Measurements from ENCODE around the gene PDCL2. TPM values are rescaled to one million over a fixed set of nuclear protein-coding genes. Genes with fewer than 3 reads are reported as not detected.
"Not testable (repeated sequence)": the region's sequence is repeated elsewhere in the genome, so short reads cannot be mapped to it uniquely, and the experiment has no call there.

Gene PDCL2
- total RNA-seq, 1 experiment from 2014 or later = not detected

DNA sequence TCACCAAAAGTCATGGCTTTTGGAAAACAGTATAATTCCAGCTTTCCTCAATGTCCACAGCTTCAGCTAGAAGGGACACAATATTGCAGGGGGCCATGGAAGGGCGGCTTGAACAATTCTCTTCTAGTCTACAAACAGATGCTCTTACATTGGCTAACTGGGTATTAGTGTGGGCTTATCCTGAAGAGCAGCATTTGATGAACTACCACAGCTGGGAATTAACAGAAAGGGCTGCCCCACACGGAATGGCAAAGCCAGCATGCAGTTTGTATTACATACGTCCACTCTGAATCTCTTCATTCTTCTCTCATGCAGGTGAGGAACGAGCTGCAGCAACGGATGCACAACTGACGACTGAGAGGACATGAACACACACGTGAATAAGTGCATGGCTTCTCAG is 13.0 kb upstream of the PDCL2 start:
- in situ Hi-C loops (cut with HindIII; ENCODE audit: low pct_unique_long_range_greater_than_20kb, low sequenced_read_pairs) = no loop called here
- DNase-seq (ENCODE audit: low read depth) = no peak

DNA sequence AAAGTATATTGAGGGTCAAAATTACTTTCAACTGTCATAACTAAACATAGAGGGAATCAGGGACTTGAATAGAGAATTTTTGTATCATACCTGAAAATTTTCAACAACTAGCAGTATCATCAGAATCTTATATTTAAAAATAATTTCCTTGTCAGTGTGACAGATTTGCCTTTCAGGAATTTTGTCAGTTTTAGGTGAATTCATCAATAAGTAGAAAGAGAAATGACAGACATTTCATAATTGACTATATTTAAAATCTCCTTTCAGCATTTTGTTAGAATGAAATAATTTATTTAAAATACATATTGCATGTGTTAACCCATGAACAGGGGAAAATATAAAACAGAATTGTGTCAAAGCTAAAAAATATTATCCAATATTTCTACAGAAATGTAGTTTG is 8.6 kb upstream of the PDCL2 start:
- DNase-seq (ENCODE audit: low read depth) = no peak
- in situ Hi-C loops (cut with HindIII; ENCODE audit: low pct_unique_long_range_greater_than_20kb, low sequenced_read_pairs) = no loop called here

DNA sequence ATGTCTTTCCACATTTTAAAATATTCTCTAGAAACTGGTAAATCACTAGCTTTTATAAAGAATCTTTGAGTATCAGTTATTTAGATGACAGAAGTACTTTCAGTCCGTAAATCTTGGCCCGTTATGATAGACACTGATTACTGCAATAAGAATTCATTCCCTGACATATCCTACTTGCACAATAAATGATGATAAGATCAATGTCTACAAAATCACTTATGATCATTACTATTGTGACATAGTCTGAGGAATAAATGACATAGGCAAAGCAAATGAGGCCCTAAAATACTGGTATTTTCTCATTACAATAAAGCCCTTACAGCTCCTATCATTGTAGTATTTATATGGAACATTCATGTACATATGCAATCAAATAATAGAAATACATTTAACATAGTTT is 6.6 kb upstream of the PDCL2 start:
- in situ Hi-C loops (cut with HindIII; ENCODE audit: low pct_unique_long_range_greater_than_20kb, low sequenced_read_pairs) = no loop called here
- DNase-seq (ENCODE audit: low read depth) = no peak

DNA sequence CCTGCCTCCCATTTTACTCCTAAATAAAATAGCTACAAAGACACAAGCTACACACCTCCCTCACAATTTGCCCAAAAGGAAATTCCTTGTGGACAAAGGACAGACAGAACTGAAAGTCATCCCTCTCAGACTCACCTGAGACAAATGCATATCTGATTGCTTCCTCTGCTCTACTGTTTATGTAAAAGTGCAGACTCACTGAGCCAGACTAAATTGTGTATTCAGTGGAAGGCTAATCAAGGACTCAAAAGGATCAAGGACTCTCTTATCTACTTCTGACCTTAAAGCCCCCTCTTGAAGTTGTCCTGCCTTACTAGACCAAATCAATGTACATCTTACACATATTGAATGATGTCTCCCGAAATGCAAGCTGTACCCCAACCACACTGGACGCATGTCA is 3.9 kb downstream of the PDCL2 start:
- DNase-seq (ENCODE audit: low read depth) = no peak
- in situ Hi-C loops (cut with HindIII; ENCODE audit: low pct_unique_long_range_greater_than_20kb, low sequenced_read_pairs) = no loop called here

DNA sequence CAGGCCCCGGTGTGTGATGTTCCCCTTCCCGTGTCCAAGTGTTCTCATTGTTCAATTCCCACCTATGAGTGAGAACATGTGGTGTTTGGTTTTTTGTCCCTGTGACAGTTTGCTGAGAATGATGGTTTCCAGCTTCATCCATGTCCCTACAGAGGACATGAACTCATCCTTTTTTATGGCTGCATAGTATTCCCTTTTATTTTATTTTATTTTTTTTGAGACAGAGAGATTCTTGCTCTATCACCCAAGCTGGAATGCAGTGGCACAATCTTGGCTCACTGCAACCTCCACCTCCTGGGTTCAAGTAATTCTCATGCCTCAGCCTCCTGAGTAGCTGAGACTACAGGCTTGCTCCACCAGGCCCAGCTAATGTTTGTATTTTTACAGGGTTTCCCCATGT is 9.3 kb downstream of the PDCL2 start:
- DNase-seq (ENCODE audit: low read depth); in situ Hi-C loops (cut with HindIII; ENCODE audit: low pct_unique_long_range_greater_than_20kb, low sequenced_read_pairs): not testable (repeated sequence)

DNA sequence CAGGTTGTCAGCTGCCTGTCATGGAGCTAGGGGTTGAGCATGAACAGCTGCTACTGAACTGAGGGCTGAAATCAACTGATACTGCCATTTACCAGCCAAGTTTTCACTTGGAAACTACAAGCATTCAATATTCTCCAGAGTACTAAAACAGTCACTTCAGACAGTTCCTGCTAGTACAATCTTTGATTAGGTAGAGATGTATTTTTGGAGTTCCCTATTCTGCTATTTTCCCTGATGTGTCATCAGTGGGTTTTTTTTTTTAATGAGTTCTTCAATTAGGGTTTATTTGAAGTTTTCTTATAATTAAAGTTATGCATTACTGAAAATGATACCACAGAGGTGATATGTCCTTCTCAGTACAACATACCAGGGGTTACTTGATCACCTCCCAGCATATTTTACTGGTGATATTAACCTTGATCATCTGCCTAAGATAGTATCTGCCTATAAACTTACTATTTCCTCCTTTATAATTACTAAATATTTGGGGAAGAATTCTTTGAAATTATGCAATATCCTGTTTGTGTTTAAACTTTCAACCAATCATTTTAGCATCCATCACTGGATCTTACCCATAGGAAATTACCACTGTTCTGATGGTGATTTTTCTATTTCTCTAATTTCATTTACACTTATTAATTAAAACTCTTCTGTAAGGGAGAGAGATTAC is 13.6 kb downstream of the PDCL2 start:
- in situ Hi-C loops (cut with HindIII; ENCODE audit: low pct_unique_long_range_greater_than_20kb, low sequenced_read_pairs) = no loop called here
- DNase-seq (ENCODE audit: low read depth) = no peak

DNA sequence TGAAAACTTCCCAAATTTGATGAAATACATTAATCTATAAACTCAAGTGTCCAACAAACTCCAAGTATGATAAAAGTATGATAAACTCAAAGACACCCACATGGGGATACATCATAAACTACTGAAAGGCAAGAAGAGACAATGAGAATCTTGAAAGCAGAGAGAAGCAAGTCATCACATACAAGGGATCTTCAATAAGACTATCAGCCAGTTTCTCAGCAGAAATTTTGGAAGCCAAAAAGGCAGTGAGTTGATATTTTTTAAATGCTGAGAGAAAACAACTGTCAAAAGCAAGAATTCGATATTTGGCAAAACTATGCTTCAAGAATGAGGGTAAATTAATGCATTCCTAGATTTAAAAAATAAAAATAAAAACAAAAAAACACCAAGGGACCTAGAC is 16.5 kb downstream of the PDCL2 start:
- no peak for DNase-seq (ENCODE audit: low read depth)
- in situ Hi-C loops (cut with HindIII; ENCODE audit: low pct_unique_long_range_greater_than_20kb, low sequenced_read_pairs) = no loop called here

DNA sequence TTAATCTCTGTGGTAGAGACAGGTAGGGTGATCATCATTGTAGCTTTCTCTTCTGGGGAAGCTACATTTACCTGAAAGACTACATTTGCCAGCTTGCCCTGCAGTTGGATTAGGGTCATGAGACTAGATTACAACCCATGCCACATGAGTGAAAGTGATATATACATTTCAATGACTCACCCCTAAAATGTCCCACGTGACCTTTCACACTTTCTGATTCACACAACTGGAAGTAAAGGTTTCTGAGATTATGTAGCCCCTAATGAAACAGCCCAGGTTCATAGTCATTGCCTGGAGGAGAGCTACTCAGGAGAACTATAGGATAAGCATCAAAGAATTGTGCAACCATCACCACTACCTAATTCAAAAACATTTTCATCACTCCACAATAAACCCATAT is 17.8 kb downstream of the PDCL2 start:
- in situ Hi-C loops (cut with HindIII; ENCODE audit: low pct_unique_long_range_greater_than_20kb, low sequenced_read_pairs) = no loop called here
- no peak for DNase-seq (ENCODE audit: low read depth)

DNA sequence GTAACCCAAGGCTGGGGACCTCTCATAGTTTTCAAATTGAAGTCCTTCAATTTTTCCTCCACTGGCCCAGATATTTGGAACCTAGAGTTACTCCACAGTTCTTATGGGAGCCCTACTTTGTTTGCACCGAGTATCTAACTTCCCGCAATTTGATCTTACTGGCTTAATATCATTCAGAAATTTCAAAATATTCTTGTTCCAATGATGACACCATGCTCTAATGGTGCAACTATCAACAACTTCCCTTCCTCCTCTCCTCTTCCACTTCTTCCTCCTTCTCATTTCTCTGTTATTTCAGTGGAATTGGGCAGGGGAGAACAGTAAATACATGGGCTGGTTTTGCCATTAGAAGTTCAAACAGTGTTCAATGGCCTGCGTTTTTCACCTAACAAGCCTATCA is 20.2 kb downstream of the PDCL2 start:
- in situ Hi-C loops (cut with HindIII; ENCODE audit: low pct_unique_long_range_greater_than_20kb, low sequenced_read_pairs) = no loop called here
- no peak for DNase-seq (ENCODE audit: low read depth)

DNA sequence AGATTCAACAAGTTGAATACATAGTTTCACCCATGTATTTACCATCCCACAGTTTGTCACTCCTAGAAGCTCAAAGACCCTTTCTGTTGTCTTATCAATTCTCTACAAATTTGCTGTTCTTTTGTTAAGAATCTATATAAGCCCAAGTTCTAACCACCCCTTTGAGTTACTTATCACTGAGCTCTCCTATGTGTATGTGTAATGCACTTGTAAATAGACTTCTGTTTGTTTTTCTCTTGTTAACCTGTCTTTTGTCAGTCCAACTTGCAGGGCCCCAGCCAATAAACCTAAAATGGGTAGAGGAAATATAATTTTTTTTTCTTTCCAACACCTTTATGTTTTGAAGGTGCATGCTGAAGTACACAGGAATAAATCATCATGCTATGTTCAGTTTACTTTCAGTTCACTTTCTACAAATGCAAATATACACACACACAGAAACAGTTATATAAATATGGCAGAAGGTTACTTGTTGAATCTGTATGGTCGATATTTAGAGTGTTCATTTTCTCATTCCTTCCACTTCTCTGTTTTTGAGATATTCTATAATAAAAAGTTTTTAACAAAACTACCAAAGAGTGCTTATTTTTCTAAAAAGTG is 23.0 kb downstream of the PDCL2 start:
- in situ Hi-C loops (cut with HindIII; ENCODE audit: low pct_unique_long_range_greater_than_20kb, low sequenced_read_pairs) = no loop called here
- DNase-seq (ENCODE audit: low read depth) = no peak

DNA sequence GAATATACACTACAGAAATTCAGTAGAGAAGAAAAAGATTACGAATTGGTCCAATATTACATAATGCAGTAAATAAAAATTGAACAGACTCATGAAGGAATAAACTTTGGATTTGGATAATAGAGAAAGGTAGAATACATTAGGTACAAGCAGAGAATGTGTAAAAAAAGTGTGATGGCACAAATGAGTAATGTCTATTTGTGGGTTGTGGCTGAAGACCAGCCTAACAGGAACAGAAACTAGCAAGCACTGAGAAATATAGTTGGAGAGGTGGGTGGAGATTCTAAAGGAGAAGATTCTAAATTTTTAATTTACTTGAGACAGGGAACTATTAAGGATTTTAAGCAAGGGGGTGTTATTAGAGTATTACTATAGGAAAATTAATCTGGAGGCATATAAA is 30.2 kb downstream of the PDCL2 start:
- no peak for DNase-seq (ENCODE audit: low read depth)
- in situ Hi-C loops (cut with HindIII; ENCODE audit: low pct_unique_long_range_greater_than_20kb, low sequenced_read_pairs) = no loop called here

DNA sequence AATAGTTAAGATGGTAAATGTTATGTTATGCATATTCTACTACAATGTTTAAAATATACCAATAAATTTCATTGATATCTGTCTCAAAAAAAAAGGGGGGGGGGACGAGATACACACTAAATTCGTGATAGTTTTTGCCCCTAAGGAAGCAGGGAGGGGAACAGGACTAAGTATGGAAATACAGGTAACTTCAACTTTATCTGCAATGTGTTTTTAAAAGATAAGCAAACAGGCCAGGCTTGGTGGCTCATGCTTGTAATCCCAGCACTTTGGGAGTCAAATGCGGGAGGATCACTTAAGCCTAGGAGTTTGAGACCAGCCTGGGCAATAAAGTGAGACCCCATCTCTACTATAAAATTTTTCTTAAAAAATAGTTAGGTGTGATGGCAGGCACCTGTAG is 31.9 kb downstream of the PDCL2 start:
- in situ Hi-C loops (cut with HindIII; ENCODE audit: low pct_unique_long_range_greater_than_20kb, low sequenced_read_pairs) = no loop called here
- no peak for DNase-seq (ENCODE audit: low read depth)

DNA sequence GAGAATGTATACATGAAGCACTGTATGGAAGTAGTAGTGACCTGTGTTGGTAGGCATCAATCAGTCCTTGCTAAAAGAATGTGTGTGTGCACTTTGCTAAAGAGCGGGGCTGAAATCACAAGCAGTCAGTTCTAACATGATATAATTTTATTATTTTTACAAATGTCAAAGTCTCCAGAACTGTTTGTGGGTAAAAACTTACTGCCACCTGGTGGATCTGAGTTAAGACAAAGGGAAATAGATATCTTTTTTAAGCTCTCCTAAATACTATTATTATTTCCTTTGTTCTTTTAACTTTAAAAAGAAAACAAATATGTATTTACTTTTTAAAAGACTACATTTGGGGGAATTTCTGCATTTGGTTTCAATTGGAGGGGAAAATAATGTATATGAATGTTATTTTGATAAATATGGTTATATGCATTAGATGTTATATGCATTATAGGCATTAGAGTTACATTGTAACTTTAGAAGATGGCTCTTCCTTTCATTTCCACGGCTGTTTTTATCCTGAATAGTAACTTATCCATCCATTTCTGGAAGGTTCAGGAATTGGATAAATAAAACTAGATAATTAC is 37.5 kb downstream of the PDCL2 start:
- in situ Hi-C loops (cut with HindIII; ENCODE audit: low pct_unique_long_range_greater_than_20kb, low sequenced_read_pairs) = no loop called here
- peak; percentile 29 for DNase-seq (ENCODE audit: low read depth)

DNA sequence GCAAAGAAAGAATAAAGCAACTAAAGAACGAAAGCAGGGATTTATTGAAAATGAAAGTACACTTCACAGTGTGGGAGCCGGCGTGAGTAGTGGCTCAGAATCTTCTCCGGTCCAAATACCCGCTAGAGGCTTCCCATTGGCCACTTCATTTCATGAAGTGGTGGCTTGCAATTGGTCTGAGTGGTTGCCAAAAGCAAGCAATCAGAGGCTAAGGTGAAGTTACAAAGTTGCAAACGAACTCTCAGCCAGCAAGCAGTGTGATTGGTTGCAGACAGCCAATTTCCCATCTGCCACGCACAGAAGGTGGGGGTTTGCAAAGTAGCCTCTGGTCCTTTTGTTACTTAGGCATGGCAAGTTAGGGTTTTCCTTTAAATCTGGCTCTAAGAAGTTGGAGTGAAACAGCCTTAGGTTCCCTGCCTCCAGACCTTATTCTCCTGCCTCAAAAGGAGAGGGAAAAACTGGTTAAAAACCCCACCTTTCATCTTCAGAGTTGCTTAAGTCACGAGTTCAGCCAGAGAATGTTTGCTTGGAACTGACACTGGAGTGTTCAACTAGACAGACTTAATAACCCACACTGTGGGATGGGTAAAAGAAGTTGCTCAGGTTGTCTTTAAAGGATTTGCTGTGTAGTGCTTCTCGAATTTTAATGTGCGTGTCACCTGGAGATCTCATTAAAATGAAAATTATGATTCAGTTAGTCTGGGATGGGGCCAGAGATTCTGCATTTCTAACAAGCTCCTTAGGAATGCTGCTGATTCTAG is 38.4 kb downstream of the PDCL2 start:
- in situ Hi-C loops (cut with HindIII; ENCODE audit: low pct_unique_long_range_greater_than_20kb, low sequenced_read_pairs) = no loop called here
- peak; percentile 83 for DNase-seq (ENCODE audit: low read depth)

DNA sequence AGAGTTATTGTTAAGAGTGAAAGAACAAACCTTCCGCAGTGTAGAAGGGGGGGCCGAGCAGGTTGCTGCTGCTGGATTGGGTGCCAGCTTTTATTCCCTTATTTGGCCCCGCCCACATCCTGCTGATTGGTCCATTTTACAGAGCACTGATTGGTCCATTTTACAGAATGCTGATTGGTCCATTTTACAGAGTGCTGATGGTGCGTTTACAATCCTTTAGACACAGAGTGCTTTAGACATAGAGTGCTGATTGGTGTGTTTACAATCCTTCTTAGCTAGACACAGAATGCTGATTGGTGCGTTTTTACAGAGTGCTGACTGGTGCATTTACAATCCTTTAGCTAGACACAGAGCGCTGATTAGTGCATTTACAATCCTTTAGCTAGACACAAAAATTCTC is 40.1 kb downstream of the PDCL2 start:
- in situ Hi-C loops (cut with HindIII; ENCODE audit: low pct_unique_long_range_greater_than_20kb, low sequenced_read_pairs) = not testable (repeated sequence)

DNA sequence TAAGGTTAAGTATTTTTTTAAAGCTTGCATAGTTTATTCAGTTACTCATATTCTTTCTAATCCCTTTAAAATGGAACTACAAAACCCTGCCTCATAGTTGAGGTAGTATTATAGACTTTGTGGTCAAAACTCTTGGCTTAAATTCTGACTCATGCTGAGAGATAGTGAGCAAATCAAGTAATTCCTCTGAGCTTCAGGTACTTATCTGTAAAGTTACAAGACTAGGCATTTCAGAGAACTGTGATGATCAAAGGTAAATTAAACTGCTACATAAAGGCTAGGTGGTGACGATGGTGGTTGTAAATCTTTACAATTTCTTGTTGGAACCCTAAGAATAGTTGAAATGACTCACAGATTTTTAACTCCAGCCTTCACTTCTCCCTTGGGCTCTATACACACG is 42.2 kb downstream of the PDCL2 start:
- in situ Hi-C loops (cut with HindIII; ENCODE audit: low pct_unique_long_range_greater_than_20kb, low sequenced_read_pairs) = no loop called here
- DNase-seq (ENCODE audit: low read depth) = peak; percentile 50

More for the DNA sequence above, 40.1 kb downstream of the PDCL2 start:
- DNase-seq (ENCODE audit: low read depth) = peak; percentile 18

DNA sequence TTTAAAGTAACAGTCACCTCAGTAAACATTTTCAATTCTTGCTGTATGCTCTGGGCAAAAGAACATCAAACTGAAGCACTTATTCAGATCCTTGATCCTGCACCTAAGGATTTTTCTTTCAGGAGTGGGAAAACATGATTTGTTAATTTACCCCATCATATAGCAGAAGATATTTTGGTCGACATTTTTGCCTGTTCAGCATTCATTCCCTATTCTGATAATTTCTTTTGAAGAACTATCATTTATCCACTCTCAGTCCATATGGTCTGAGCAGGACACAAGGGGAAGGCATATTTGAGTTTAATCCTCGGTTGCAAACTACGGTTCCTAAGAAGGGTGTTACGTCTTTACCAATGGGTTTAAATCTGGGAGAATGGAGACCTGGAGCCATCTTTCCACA is 44.1 kb downstream of the PDCL2 start:
- no peak for DNase-seq (ENCODE audit: low read depth)
- in situ Hi-C loops (cut with HindIII; ENCODE audit: low pct_unique_long_range_greater_than_20kb, low sequenced_read_pairs) = no loop called here

DNA sequence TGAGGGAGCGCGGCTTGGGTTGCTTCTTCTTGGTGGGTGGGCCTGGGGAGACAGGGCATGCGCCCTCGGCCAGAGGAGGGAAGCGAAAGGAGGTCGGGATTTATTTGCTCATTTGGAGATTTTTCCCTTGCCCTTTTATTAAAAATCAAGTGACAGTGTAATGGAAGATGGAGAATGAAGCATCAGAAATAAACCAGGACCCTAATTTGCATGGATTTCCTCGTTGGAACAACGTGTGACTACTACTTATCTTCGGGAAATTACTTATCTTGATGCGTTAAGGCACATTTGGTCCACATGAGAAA is 44.6 kb downstream of the PDCL2 start:
- in situ Hi-C loops (cut with HindIII; ENCODE audit: low pct_unique_long_range_greater_than_20kb, low sequenced_read_pairs) = no loop called here
- no peak for DNase-seq (ENCODE audit: low read depth)

DNA sequence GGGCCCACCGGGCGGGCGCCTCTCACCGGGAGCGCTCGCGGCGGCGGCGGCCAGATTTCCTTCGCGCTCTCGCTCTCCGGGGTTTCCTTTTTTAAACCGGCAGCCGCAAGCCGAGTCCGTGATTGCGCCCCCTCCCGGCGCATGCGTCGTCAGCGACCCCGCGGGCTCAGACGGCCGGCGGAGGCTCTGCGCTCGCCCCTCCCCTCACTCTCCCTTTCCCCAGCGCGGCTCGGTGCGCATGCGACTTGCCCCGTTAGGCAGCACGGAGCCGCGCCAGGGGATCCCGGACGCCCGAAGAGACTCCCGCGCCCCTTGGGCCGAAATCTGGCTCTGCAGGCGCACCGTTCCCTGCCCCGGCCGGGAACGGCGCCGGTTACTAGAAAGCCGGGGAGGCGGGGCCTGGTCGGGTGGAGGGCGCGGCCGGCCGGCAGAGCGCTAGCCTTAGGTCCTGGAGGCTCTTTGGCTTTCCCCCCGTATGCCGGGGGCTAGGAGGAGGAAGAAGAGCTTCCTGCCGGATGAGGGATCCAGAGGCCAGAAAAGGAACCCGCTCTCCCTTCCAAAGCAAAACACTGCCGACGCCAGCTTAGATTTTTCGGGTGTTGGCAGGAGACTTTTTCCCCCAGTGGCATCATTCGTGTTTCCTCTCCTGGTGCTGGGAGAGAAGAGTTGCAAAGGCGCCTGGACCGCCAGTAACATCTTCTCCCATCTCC is 45.1 kb downstream of the PDCL2 start, which contains the start of gene CLOCK:
TSS of gene CLOCK (minus strand) at position 154 of the 710 bp plus-strand sequence. CDS start 64,124 bp downstream, outside the sequence.
- in situ Hi-C loops (cut with HindIII; ENCODE audit: low pct_unique_long_range_greater_than_20kb, low sequenced_read_pairs) = no loop called here
- peak; percentile 96 for DNase-seq (ENCODE audit: low read depth)
